GM19023 (cell line): ENCODE data around the gene RAB11FIP3.
"Not testable (repeated sequence)": the region's sequence is repeated elsewhere in the genome, so short reads cannot be mapped to it uniquely, and the experiment has no call there.

Experiments
- ATAC-seq: cut with Tn5 transposase; IDR thresholded peaks from one replicate; pipeline ENCODE4 v1.9.1; 2021; ENCODE audit warnings: mild to moderate bottlenecking, moderate library complexity; ENCODE audit not compliant: unreplicated experiment

The RAB11FIP3 gene

GRCh38 chr16:457732-458400 is 32.4 kb downstream of the RAB11FIP3 start:
- no peak for ATAC-seq

- ATAC-seq: no peak
These were observed 34.3 kb downstream of the RAB11FIP3 start for GRCh38 chr16:459761-460160.

GRCh38 chr16:460787-461186 is 35.3 kb downstream of the RAB11FIP3 start:
- no peak for ATAC-seq

GRCh38 chr16:463071-463470 is 37.6 kb downstream of the RAB11FIP3 start:
- no peak for ATAC-seq

GRCh38 chr16:466651-467050 is 41.2 kb downstream of the RAB11FIP3 start:
- ATAC-seq: no peak

GRCh38 chr16:467249-467871 is 41.9 kb downstream of the RAB11FIP3 start:
- ATAC-seq: not testable (repeated sequence)

GRCh38 chr16:468068-468821 is 42.8 kb downstream of the RAB11FIP3 start:
- ATAC-seq: no peak

- ATAC-seq: not testable (repeated sequence)
These were observed 44.0 kb downstream of the RAB11FIP3 start for GRCh38 chr16:469459-469858.

GRCh38 chr16:470418-470817 is 45.0 kb downstream of the RAB11FIP3 start:
- ATAC-seq: no peak

- ATAC-seq: no peak
These were observed 46.1 kb downstream of the RAB11FIP3 start for GRCh38 chr16:471353-472198.

GRCh38 chr16:472199-472504 is 46.7 kb downstream of the RAB11FIP3 start:
- no peak for ATAC-seq

- no peak for ATAC-seq
These were observed 47.9 kb downstream of the RAB11FIP3 start for GRCh38 chr16:473046-474043.

- ATAC-seq: no peak
These were observed 49.1 kb downstream of the RAB11FIP3 start for GRCh38 chr16:474420-475122.

GRCh38 chr16:476039-476438 is 50.6 kb downstream of the RAB11FIP3 start:
- no peak for ATAC-seq

- no peak for ATAC-seq
These were observed 52.1 kb downstream of the RAB11FIP3 start for GRCh38 chr16:477301-478157.

GRCh38 chr16:478287-478686 is 52.8 kb downstream of the RAB11FIP3 start:
- ATAC-seq: not testable (repeated sequence)

GRCh38 chr16:482468-483185 is 57.2 kb downstream of the RAB11FIP3 start:
- ATAC-seq: no peak
